IPS-20b (cell line): Measurements from ENCODE around the gene PRAMEF33.
"Not testable (repeated sequence)": the region's sequence is repeated elsewhere in the genome, so short reads cannot be mapped to it uniquely, and the experiment has no call there.

ENCODE experiments used
- H3K27ac ChIP-seq: one replicate; pipeline ENCODE4 v1.5.1; 2013; ENCODE audit warnings: low read length
- H3K27me3 ChIP-seq: 2 replicates; pipeline ENCODE4 v1.6.1; 2013; ENCODE audit warnings: mild to moderate bottlenecking, low read length, inconsistent platforms; ENCODE audit not compliant: insufficient read depth
- H3K36me3 ChIP-seq: 2 replicates; pipeline ENCODE4 v1.6.1; 2013; ENCODE audit warnings: low read depth, mild to moderate bottlenecking, inconsistent platforms, low read length, moderate library complexity; ENCODE audit not compliant: insufficient read depth
- H3K4me1 ChIP-seq: 2 replicates; pipeline ENCODE4 v1.6.1; 2013; ENCODE audit warnings: mild to moderate bottlenecking, control low read depth, inconsistent platforms, low read length, moderate library complexity; ENCODE audit not compliant: insufficient read depth
- H3K4me3 ChIP-seq: 2 replicates; pipeline ENCODE4 v1.5.1; 2013; ENCODE audit warnings: mild to moderate bottlenecking, low read length, inconsistent platforms
- H3K9ac ChIP-seq: 2 replicates; pipeline ENCODE4 v1.6.1; 2013; ENCODE audit warnings: low read depth, mild to moderate bottlenecking, inconsistent platforms, low read length, moderate library complexity
- H3K9me3 ChIP-seq: 2 replicates; pipeline ENCODE4 v1.6.1; 2013; ENCODE audit warnings: mild to moderate bottlenecking, low read depth, low read length, inconsistent platforms; ENCODE audit not compliant: insufficient read depth

PRAMEF33 gene

DNA sequence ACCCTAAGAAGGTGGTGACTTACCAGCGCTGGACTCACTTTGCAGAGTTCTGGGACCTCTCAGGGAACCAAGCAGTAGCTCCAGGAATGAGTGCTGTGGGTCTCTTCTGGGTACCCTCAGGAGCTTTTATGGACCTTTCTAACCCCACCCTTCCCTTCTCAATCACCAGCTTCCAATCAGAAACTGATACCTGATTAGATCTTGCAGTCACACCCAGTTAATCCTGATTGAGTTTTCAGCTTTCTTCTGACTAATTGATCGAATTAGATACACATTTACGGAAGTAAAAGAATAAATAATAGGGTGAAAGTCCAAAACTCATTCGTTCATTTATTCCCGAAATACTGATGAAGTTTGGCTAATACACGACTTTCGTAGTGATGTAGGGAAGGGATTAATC lies 43.7 kb downstream of the PRAMEF33 start, which contains the start of gene PRAMEF14:
PRAMEF14 (minus strand) TSS at position 101 of the 400 bp plus-strand sequence. CDS start 1,820 bp downstream, outside the sequence.
- not testable (repeated sequence) for H3K27me3 ChIP-seq, H3K9me3 ChIP-seq, H3K4me1 ChIP-seq, H3K4me3 ChIP-seq, H3K36me3 ChIP-seq, H3K9ac ChIP-seq, H3K27ac ChIP-seq

DNA sequence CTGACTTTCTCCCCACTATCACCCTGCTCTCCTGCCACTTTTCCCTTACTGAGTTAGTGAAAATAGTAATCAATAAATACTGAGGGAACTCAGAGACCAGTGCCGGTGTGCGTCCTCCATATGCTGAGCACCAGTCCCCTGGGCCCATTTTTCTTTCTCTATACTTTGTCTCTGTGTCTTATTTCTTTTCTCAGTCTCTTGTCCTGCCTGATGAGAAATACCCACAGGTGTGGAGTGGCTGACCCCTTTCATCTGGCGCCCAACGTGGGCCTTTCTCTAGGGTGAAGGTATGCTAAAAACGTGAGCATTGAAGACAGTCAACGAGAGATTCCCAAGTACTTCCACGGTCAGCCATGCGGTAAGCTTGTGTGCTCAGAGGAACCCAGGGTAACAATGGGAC lies 50.1 kb downstream of the PRAMEF33 start:
- H3K4me1 ChIP-seq, H3K27ac ChIP-seq, H3K36me3 ChIP-seq, H3K4me3 ChIP-seq, H3K9me3 ChIP-seq, H3K9ac ChIP-seq, H3K27me3 ChIP-seq: not testable (repeated sequence)

DNA sequence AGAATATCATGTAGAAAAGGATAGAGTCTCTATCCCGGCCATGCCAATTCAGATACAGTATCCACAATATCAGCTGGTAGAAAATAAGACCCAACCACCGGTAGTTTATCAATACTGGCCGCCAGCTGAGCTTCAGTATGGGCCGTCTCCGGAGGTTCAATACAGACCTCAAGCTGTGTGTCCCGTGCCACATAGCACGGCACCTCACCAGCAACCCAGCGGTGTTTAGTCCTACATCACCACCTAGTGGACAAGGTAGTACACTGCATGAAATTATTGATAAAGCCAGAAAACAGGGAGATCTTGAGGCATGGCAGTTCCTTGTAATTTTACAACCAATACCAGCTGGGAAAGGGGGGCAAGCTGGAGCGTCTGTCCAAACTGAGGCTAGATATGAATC lies 51.1 kb downstream of the PRAMEF33 start:
- not testable (repeated sequence) for H3K4me3 ChIP-seq, H3K36me3 ChIP-seq, H3K4me1 ChIP-seq, H3K9ac ChIP-seq, H3K27ac ChIP-seq, H3K9me3 ChIP-seq, H3K27me3 ChIP-seq

DNA sequence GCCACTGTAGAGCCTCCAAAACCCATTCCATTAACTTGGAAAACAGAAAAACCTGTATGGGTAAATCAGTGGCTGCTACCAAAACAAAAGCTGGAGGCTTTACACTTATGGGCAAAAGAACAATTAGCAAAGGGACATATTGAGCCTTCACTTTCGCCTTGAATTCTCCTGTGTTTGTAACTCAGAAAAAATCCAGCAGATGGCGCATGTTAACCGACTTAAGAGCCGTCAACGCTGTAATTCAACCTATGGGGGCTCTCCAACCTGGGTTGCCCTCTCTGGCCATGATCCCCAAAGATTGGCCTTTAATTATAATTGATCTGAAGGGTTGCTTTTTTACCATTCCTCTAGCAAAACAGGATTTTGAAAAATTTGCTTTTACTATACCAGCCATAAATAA lies 53.4 kb downstream of the PRAMEF33 start:
- not testable (repeated sequence) for H3K9ac ChIP-seq, H3K27me3 ChIP-seq, H3K27ac ChIP-seq, H3K36me3 ChIP-seq, H3K4me3 ChIP-seq, H3K9me3 ChIP-seq, H3K4me1 ChIP-seq
